Measurements from ENCODE around the gene PCNA. TPM values are rescaled to one million over a fixed set of nuclear protein-coding genes. Genes with fewer than 3 reads are reported as not detected.
A peak's percentile ranks its signal among the peaks of the same experiment; 100 is the strongest.

The PCNA gene
- 68.2 and 72.6 TPM in 2 replicates for total RNA-seq (2013; cell fraction: nucleolus; rRNA removed)
- total RNA-seq (2014; rRNA removed) (493 and 526 TPM in 2 replicates), total RNA-seq (2014; rRNA removed; fragmentation: Illumina TruSeq; extraction: Trizol) (470 and 509 TPM in 2 replicates), total RNA-seq (2021) (389 and 402 TPM in 2 replicates), polyA plus RNA-seq (2011; rRNA removed) (565 and 738 TPM in 2 replicates), polyA plus RNA-seq (2014; fragmentation: Illumina TruSeq; extraction: Trizol) (459 and 487 TPM in 2 replicates), polyA plus RNA-seq (2014; fragmentation: Nextera tagmentation; extraction: Ambion mirVana) (100 to 1,000 TPM; 651 to 694 TPM), polyA plus RNA-seq (2014; rRNA removed) (464 and 516 TPM in 2 replicates), polyA plus RNA-seq (2016; fragmentation: Nextera tagmentation; extraction: Ambion mirVana) (100 to 1,000 TPM; 568 to 618 TPM), polyA minus RNA-seq (2011; rRNA and poly(A)+ RNA removed) (328 and 409 TPM in 2 replicates), Bru-seq, nascent RNA (percentile 98 among the genes with signal in this experiment), BruChase-seq, experiment 1, labeled RNA remaining after a 6-hour chase (percentile 98 among the genes with signal in this experiment), BruChase-seq, experiment 2, labeled RNA remaining after a 2-hour chase (percentile 98 among the genes with signal in this experiment)
- polyA plus RNA-seq (2011; ENCODE audit: low read depth), result 175 TPM
- 683 and 744 TPM in 2 replicates for polyA plus RNA-seq (2011; cell fraction: cytosol; rRNA removed)
- polyA plus RNA-seq (2011; cell fraction: nucleus; rRNA removed), result 317 and 447 TPM in 2 replicates
- polyA plus RNA-seq (2012), result 215 and 236 TPM in 2 replicates
- 236 and 284 TPM in 2 replicates for polyA minus RNA-seq (2011; cell fraction: cytosol; rRNA and poly(A)+ RNA removed)
- polyA minus RNA-seq (2011; cell fraction: nucleus; rRNA and poly(A)+ RNA removed), result 83.2 and 141 TPM in 2 replicates
- long read RNA-seq, experiment 1, transcript PCNA-202 (7 exons, 1,359 nt), result minor isoform, 5 of 262 reads
- long read RNA-seq, experiment 1, transcript PCNA-201 (6 exons, 1,344 nt), result major isoform, 238 of 262 reads
- long read RNA-seq, experiment 1, partial matches to known transcripts, result 7 of 262 reads
- long read RNA-seq, experiment 1, other reads (novel, unspliced or antisense), result 12 of 262 reads
- long read RNA-seq, experiment 2, transcript PCNA-201 (6 exons, 1,344 nt), result major isoform, 1,704 of 1,856 reads
- long read RNA-seq, experiment 2, transcript PCNA-202 (7 exons, 1,359 nt), result minor isoform, 50 of 1,856 reads
- long read RNA-seq, experiment 2, partial matches to known transcripts, result 36 of 1,856 reads
- long read RNA-seq, experiment 2, other reads (novel, unspliced or antisense), result 66 of 1,856 reads

GRCh38 chr20:5119435-5120184, at the start of gene PCNA:
Gene PCNA (minus strand): TSS chr20:5119958. CDS start chr20:5119798, 160 bp downstream.
- no TSS peak for BruUV-seq (replicated peaks)
- Histone ChIP-seq H3K9me3 (replicated peaks; ENCODE audit: control insufficient read depth, insufficient read depth, low read length) (no peaks in the 10 kb centered on the region), H3K27me3 (replicated peaks in 1 of 2; ENCODE audit: control insufficient read depth in 2 of 2, insufficient read depth in 2 of 2, low read length in 1 of 2) (no peaks in the 10 kb centered on the region), H3K79me2 (ENCODE audit: control insufficient read depth, insufficient read depth, low read length) (peaks cover 45% of the 10 kb centered on the region), H3K36me3 (ENCODE audit: control insufficient read depth in 2 of 2, insufficient read depth in 2 of 2, low read length in 1 of 2) (peaks cover 2 to 13% of the 10 kb centered on the region in 2 experiments), H3K4me2 (ENCODE audit: control insufficient read depth, insufficient read depth) (peak within 1 kb of the TSS; percentile 67), H3K27ac (ENCODE audit: control insufficient read depth, insufficient read depth) (peak within 1 kb of the TSS; percentile 94), H3K4me1 (ENCODE audit: control insufficient read depth, insufficient read depth, low read length) (peaks cover 4% of the 10 kb centered on the region; the same call in 1 of the 2 replicates), H2AFZ (ENCODE audit: control insufficient read depth, low read depth, low read length) (peak within 1 kb of the TSS; percentile 84), H3K9ac (ENCODE audit: control insufficient read depth, insufficient read depth, low read length) (peak within 1 kb of the TSS; percentile 94), H3K4me3 (peak within 1 kb of the TSS; percentile 84), H4K20me1 (ENCODE audit: control insufficient read depth, insufficient read depth) (no peaks in the 10 kb centered on the region)
- 1% methylated on average over 71 of the region's 71 CpGs for WGBS (ENCODE audit: insufficient coverage, insufficient replicate concordance, low lambda C conversion rate, missing lambda C conversion rate)
- in situ Hi-C loops (cut with MboI), result loop anchor here (5.0 kb wide), 1 partner anchor 68 kb away; no protein-coding TSS in a partner anchor
- intact Hi-C loops (cut with micrococcal nuclease; ENCODE audit: unreplicated experiment), result loop anchor here (2.0 to 5.0 kb wide), 2 partner anchors 41 to 307 kb away; no protein-coding TSS in a partner anchor
- ChIA-PET RAD21 (ENCODE audit: unreplicated experiment) (interaction anchor here (0.7 to 4.0 kb wide), 8 partner anchors 13 to 308 kb away, joined by 3 to 34 read pairs (median 3); no protein-coding TSS in a partner anchor), POLR2A (interaction anchor here (0.5 to 2.0 kb wide), 10 partner anchors 8 to 334 kb away, joined by 3 to 8 read pairs (median 4); no protein-coding TSS in a partner anchor), SMC1A (ENCODE audit: uncharacterized antibody, unreplicated experiment) (interaction anchor here (0.6 to 5.8 kb wide), 19 partner anchors 7 to 303 kb away, joined by 3 to 55 read pairs (median 4); partner anchors contain the start of gene CDS2), CTCF (interaction anchor here (0.9 to 2.6 kb wide), 7 partner anchors 9 to 361 kb away, joined by 3 to 9 read pairs (median 6); no protein-coding TSS in a partner anchor)
- DNase-seq (ENCODE audit: low read depth, low spot score) (peak; percentile 90), FAIRE-seq (peak; percentile 96), ATAC-seq (peak; percentile 94)
- TF ChIP-seq, protein P1, sequence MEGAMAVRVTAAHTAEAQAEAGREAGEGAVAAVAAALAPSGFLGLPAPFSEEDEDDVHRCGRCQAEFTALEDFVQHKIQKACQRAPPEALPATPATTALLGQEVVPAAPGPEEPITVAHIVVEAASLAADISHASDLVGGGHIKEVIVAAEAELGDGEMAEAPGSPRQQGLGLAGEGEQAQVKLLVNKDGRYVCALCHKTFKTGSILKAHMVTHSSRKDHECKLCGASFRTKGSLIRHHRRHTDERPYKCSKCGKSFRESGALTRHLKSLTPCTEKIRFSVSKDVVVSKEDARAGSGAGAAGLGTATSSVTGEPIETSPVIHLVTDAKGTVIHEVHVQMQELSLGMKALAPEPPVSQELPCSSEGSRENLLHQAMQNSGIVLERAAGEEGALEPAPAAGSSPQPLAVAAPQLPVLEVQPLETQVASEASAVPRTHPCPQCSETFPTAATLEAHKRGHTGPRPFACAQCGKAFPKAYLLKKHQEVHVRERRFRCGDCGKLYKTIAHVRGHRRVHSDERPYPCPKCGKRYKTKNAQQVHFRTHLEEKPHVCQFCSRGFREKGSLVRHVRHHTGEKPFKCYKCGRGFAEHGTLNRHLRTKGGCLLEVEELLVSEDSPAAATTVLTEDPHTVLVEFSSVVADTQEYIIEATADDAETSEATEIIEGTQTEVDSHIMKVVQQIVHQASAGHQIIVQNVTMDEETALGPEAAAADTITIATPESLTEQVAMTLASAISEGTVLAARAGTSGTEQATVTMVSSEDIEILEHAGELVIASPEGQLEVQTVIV (IDR thresholded peaks at IDR 0.05; ENCODE audit: borderline replicate concordance, partially characterized antibody), result no peak
- TF ChIP-seq RCOR1 (conservative IDR thresholded peaks at IDR 0.05; ENCODE audit: low read depth, low read length) (no peak), BMI1 (IDR thresholded peaks at IDR 0.05; ENCODE audit: borderline replicate concordance) (no peak), RFX5 (IDR thresholded peaks at IDR 0.05; ENCODE audit: low read depth, low read length) (peak; percentile 72; the same call in 1 of the 2 replicates), MYB (IDR thresholded peaks at IDR 0.05; ENCODE audit: borderline replicate concordance, low read depth, low read length) (peak; percentile 31; the same call in 1 of the 2 replicates), CHD1 (IDR thresholded peaks at IDR 0.05; ENCODE audit: low read depth, low read length) (0 out of 2 replicates have a peak, but pooled peaks have one; percentile 85), TCF12 (IDR thresholded peaks at IDR 0.05; ENCODE audit: low read depth, low read length) (peak; percentile 24; the same call in 1 of the 2 replicates), MTA2 (IDR thresholded peaks at IDR 0.05; ENCODE audit: low read depth) (no peak), SMAD5 (IDR thresholded peaks at IDR 0.05; ENCODE audit: low read depth) (peak; percentile 96), POLR2AphosphoS5 (IDR thresholded peaks at IDR 0.05; ENCODE audit: low read length) (peak; percentile 99)
